GM12891 (cell line): ENCODE data around the gene TLK2.
"Not testable (repeated sequence)": the region's sequence is repeated elsewhere in the genome, so short reads cannot be mapped to it uniquely, and the experiment has no call there.

ENCODE experiments used
- DNase-seq: peaks from one replicate; pipeline ENCODE4 v3.0.0; 2011; ENCODE audit warnings: low spot score; ENCODE audit not compliant: insufficient read length
- FAIRE-seq: peaks from 2 replicates; lab custom pipeline; 2011; peaks lifted over from hg19 to GRCh38; lab: Jason Lieb, UNC
- PAX5 ChIP-seq: IDR thresholded peaks from 2 replicates; pipeline ENCODE4 v1.6.1; 2011; ENCODE audit warnings: low read length, moderate library complexity, mild to moderate bottlenecking; ENCODE audit not compliant: insufficient read depth, severe bottlenecking
- POLR2A ChIP-seq: IDR thresholded peaks from 2 replicates; pipeline ENCODE4 v1.6.1; 2011; ENCODE audit warnings: low read depth, low read length, control low read depth
- POLR2AphosphoS5 ChIP-seq: IDR thresholded peaks from 2 replicates; pipeline ENCODE4 v1.6.1; 2011; ENCODE audit warnings: low read depth, low read length, control low read depth
- POU2F2 ChIP-seq: IDR thresholded peaks from 2 replicates; pipeline ENCODE4 v1.6.1; 2011; ENCODE audit warnings: low read depth, mild to moderate bottlenecking, control low read depth, low read length, moderate library complexity
- SPI1 ChIP-seq: IDR thresholded peaks from 2 replicates; pipeline ENCODE4 v1.6.1; 2011; ENCODE audit warnings: low read depth, low read length, control low read depth
- TAF1 ChIP-seq: IDR thresholded peaks from 2 replicates; pipeline ENCODE4 v1.6.1; 2011; ENCODE audit warnings: low read depth, low read length, control low read depth

The TLK2 gene

GRCh38 chr17:62592341-62593099 lies 113.9 kb downstream of the TLK2 start:
- TF ChIP-seq POLR2A (no peak), POLR2AphosphoS5 (no peak), PAX5 (no peak), TAF1 (no peak), POU2F2 (no peak), SPI1 (no peak)
- DNase-seq (no peak), FAIRE-seq (no peak)

GRCh38 chr17:62595484-62595883 lies 116.9 kb downstream of the TLK2 start:
- TF ChIP-seq POU2F2 (no peak), POLR2A (no peak), POLR2AphosphoS5 (no peak), TAF1 (no peak), PAX5 (no peak), SPI1 (no peak)
- no peak for FAIRE-seq
- no peak for DNase-seq

- no peak for TF ChIP-seq PAX5
- no peak for TF ChIP-seq POLR2A
- TF ChIP-seq POLR2AphosphoS5 = no peak
- TF ChIP-seq POU2F2 = no peak
- DNase-seq (no peak), FAIRE-seq (no peak)
Measured at GRCh38 chr17:62596662-62597061, 118.0 kb downstream of the TLK2 start.

- no peak for FAIRE-seq
- no peak for DNase-seq
- TF ChIP-seq POU2F2 = no peak
Measured at GRCh38 chr17:62597150-62597549, 118.5 kb downstream of the TLK2 start.

GRCh38 chr17:62597920-62598319 lies 119.3 kb downstream of the TLK2 start:
- FAIRE-seq = no peak
- no peak for DNase-seq
- TF ChIP-seq POLR2AphosphoS5 = no peak
- TF ChIP-seq POU2F2 = no peak
- TF ChIP-seq SPI1 = no peak
- TF ChIP-seq POLR2A = no peak
- no peak for TF ChIP-seq PAX5
- no peak for TF ChIP-seq TAF1

- FAIRE-seq (no peak), DNase-seq (no peak)
- no peak for TF ChIP-seq POU2F2
- no peak for TF ChIP-seq POLR2A
- no peak for TF ChIP-seq TAF1
- no peak for TF ChIP-seq PAX5
- no peak for TF ChIP-seq SPI1
- no peak for TF ChIP-seq POLR2AphosphoS5
Measured at GRCh38 chr17:62599964-62600657, 121.5 kb downstream of the TLK2 start.

GRCh38 chr17:62600805-62601204 lies 122.2 kb downstream of the TLK2 start:
- TF ChIP-seq PAX5 (no peak), POU2F2 (no peak), POLR2AphosphoS5 (no peak)
- FAIRE-seq (no peak), DNase-seq (no peak)

GRCh38 chr17:62601471-62601870 lies 122.8 kb downstream of the TLK2 start:
- TF ChIP-seq POU2F2 = no peak
- TF ChIP-seq PAX5 = no peak
- TF ChIP-seq SPI1 = no peak
- no peak for TF ChIP-seq TAF1
- TF ChIP-seq POLR2AphosphoS5 = no peak
- TF ChIP-seq POLR2A = no peak
- DNase-seq (no peak), FAIRE-seq (no peak)

- not testable (repeated sequence) for DNase-seq, FAIRE-seq
Measured at GRCh38 chr17:62603783-62604182, 125.2 kb downstream of the TLK2 start.

GRCh38 chr17:62605588-62605987 lies 127.0 kb downstream of the TLK2 start:
- no peak for TF ChIP-seq POU2F2
- no peak for TF ChIP-seq POLR2A
- FAIRE-seq (no peak), DNase-seq (no peak)
